HG03378 (cell line): ENCODE measurements around the gene NUP98.
"Not testable (repeated sequence)": the region's sequence is repeated elsewhere in the genome, so short reads cannot be mapped to it uniquely, and the experiment has no call there.

Experiments used
- ATAC-seq: cut with Tn5 transposase; IDR thresholded peaks from one replicate; pipeline ENCODE4 v1.9.1; 2021; ENCODE audit warnings: mild to moderate bottlenecking, moderate library complexity; ENCODE audit not compliant: unreplicated experiment

NUP98 gene

GRCh38 chr11:3679077-3679476, 118.3 kb downstream of the NUP98 start:
- ATAC-seq, result no peak

DNA sequence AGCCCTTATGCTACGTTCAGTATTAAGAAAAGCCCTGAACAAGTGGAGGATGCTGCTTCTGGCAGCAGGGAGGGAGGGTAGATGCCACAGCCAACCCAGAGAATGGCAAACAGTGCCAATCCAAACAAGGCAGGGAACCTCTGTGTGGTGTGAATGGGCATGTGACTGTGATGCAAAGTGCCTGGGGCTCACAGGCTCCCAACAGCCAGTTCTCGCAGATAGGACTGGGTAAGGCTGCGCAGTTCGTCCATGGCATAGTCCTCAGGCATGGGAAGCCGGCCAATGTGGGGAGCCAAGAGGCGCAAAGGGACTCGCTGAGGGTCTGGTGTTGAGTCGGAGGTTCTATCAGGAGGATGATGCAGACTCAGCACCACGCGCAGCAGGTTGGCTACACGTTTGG, 121.4 kb downstream of the NUP98 start:
- ATAC-seq, result no peak

DNA sequence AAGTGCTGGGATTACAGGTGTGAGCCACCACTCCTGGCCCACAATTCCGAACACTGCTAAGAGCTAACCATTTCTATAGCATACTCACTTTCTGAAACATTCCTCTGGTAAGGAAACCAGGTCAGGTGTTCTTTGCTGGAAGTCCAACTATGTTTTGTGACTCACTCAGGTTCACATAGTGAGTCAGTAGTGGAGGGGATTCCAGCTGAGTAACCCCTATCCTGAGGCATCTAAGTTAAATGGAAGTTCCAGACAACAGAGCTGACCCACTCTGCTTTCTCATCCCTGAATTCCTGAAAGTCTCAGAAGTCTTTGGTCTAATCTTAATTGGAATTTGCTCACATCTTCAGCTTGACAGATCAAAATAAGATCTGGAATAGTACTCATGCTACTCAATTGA, 123.2 kb downstream of the NUP98 start:
- no peak for ATAC-seq

- no peak for ATAC-seq
Observed at GRCh38 chr11:3671334-3672254, 125.8 kb downstream of the NUP98 start, which contains the start of gene CHRNA10. CHRNA10 (minus strand) TSS chr11:3671384; CDS start chr11:3671312, 72 bp downstream.

DNA sequence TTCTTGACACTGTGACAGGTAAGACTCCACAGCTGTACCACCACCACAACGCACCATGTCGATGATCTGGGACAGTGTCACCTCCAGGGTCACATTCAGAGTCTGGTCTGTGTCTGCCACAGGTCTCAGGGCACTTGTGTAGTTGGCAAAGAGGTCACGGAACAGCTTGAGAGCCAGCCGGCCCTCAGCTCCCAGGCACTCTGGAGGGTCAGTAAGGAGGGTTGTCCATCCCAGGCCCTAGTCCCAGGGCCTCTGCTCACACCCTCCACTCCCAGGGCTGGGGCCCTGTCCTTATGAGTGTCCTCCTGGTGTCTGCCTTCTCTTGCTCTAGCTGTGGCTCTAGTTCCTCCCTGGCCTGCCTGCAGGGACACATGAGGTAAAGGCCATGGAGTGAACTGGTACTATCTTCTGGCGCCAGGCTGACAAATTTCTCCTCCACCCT, 127.6 kb downstream of the NUP98 start:
- no peak for ATAC-seq

DNA sequence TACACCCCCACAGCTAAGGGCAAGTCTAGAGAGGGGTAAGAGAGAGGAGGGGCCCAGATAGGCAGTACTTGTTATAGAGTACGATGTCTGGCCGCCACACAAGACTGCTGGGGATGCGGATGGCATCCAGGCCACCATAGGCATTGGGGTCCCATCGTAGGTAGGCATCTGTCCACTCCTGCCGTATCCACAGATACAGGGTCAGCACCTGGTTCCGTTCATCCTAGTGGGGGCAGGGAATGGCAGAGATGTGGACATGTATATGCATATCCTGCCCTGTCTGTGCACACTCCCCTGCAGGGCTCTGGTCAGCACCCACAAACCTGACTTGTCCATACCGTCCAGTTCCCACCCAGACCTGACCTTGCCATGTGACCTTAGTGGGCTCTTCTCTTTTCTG, 128.2 kb downstream of the NUP98 start:
- no peak for ATAC-seq

DNA sequence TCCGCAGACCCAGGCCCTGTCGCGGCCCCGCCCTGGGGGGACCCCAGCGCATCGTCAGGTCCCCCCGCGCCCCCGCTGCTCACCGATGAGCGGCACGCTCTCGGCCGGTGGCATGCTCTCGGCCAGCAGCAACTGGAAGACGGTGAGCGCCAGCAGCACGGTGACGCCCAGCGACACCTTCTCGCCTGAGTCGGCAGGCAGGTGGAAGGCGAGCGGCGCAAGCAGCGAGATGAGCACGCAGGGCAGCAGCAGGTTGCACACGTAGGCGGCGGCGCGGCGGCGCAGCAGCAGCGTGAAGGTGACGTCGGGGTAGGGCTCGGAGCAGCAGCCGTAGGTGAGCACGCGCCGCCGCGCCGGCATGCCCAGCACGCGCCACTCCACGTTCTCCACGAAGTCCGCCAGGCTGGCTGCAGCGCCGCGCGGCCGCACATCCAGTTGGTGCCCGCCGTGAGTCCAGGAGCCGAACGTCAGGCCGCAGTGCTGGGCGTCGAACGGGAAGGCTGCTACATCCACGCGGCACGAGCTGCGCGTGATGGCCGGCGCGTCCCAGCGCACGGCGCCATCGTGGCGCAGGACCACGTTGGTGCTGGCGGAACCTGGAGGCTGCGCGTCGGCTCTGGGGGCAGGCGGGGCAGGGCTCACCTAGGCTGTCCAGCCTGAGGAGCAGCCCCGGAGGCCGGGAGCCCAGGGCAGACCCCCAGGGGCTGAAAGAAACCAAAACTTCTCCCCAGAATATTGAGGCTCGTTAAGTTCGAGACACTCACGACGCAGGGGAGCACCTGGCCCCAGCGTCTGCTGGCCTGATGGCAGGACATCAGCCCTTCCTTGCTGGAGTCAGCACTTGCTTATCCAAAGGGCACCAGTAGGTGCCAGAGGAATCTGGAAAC, 130.0 kb downstream of the NUP98 start:
- ATAC-seq, result no peak

- ATAC-seq, result no peak
Observed at GRCh38 chr11:3666023-3666530, 131.3 kb downstream of the NUP98 start.

DNA sequence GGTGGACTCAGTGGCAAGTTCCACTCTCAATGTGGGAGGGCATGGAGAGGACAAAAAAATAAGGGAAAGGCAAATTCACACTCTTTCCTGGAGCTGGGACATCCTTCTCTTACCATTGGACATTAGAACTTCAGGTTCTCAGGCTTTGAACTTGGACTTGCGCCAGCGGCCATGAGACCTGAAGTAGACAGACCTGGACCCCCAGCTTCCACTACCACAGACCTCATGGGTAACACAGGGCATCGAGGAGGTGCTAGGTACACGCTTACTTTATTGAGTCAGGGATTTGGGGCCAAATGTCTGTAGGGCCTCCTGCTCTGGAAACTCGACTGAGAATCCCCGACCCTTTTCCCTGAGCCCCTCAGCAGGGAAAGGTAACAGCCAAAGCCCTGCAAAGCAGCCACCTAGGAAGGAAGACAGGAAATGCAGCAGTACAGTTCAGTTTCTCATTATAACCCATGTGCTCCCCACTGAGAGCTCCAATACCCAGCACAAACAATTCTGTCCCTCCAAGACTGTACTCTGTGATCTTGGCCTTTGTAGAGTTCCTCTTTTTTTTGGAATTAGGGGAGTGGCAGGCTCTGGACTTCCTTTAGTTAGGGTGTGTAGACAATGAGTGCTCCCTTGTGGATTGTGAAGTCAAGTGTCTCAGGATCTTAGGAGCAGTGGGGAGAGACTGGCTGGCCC, 131.9 kb downstream of the NUP98 start:
- no peak for ATAC-seq

- ATAC-seq, result no peak
Observed at GRCh38 chr11:3664032-3664630, 133.2 kb downstream of the NUP98 start.

DNA sequence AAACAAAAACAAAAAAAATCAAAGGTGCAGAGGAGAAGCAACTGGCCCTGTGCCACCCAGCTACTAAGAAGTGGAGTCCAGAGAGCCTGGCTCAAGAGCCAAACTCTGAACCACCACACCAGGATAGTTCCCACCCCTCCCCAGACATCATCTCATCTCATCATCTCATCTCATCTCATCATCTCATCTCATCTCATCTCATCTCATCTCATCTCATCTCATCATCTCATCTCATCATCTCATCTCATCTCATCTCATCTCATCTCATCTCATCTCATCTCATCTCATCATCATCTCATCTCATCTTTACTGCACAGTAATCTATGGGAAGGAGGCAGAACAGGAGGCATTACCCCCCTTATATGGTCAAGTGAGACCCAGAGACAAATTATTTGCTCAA, 134.5 kb downstream of the NUP98 start:
- no peak for ATAC-seq

GRCh38 chr11:3660960-3661359, 136.4 kb downstream of the NUP98 start:
- ATAC-seq, result no peak

- no peak for ATAC-seq
Observed at GRCh38 chr11:3659595-3660515, 137.5 kb downstream of the NUP98 start.

- ATAC-seq, result no peak
Observed at GRCh38 chr11:3658252-3658651, 139.1 kb downstream of the NUP98 start.

- not testable (repeated sequence) for ATAC-seq
Observed at GRCh38 chr11:3657331-3657730, 140.0 kb downstream of the NUP98 start.

DNA sequence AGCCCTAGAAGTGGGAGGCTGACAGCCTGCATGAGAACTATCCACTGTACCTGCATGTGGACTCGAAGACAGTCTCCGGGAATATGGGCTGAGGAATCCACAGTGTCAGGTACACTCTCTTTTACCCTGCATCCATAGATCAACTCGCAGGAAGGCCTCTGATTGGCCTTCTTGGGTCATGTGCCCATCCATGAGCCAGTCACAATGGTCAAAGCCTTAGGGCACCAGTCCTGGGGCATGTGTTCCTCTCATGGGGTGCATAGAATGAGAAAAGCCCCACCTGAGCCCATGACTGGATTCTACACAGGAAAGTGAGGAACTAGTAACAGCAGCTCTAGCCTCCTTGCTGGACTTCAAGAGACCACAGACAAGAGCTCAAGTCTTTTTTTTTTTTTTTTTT, 141.8 kb downstream of the NUP98 start:
- no peak for ATAC-seq

GRCh38 chr11:3652514-3652913, 144.8 kb downstream of the NUP98 start:
- ATAC-seq, result not testable (repeated sequence)

DNA sequence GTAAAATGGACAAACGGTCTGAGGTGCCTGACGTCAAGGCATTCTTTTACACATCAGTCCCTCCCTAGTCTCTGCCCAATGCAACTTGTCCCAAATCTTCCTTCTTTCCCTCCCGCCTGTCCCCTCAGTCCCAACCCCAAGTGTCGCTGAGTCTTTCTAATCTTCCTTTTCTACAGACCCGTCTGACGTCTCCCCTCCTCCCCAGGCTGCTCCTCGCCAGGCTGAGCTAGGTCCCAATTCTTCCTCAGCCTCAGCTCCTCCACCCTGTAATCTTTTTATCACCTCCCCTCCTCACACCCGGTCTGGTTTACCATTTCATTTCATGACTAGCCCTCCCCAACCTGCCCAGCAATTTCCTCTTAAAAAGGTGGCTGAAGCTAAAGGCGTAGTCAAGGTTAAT, 148.0 kb downstream of the NUP98 start:
- not testable (repeated sequence) for ATAC-seq

DNA sequence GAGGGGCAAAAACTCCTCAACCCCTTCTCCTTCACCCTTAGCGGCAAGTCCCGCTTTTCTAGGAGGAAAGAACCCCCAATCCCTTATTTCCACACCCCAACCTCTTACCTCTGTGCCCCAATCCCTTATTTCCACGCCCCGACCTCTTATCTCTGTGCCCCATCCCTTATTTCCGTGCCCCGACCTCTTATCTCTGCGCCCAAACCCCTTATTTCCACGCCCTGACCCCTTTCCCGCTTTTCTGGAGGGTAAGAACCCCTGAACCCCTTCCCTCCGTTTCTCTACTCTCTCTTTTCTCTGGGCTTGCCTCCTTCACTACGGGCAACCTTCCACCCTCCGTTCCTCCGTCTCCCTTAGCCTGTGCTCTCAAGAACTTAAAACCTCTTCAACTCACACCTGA, 148.5 kb downstream of the NUP98 start:
- ATAC-seq, result not testable (repeated sequence)
